Astrocyte (in vitro differentiated cells and primary cell): Measurements from ENCODE around the gene CIITA.

Source experiments
- EZH2 ChIP-seq: IDR thresholded peaks from 2 replicates; pipeline ENCODE4 v1.6.1; 2012; ENCODE audit warnings: mild to moderate bottlenecking, low read length, inconsistent platforms; ENCODE audit not compliant: insufficient read depth
- TF ChIP-seq, protein P1 (sequence below): IDR thresholded peaks from 2 replicates; pipeline ENCODE4 v1.5.1; 2011; ENCODE audit warnings: low read depth, mild to moderate bottlenecking, inconsistent platforms, low read length, moderate library complexity; ENCODE audit not compliant: insufficient read depth

DNA sequence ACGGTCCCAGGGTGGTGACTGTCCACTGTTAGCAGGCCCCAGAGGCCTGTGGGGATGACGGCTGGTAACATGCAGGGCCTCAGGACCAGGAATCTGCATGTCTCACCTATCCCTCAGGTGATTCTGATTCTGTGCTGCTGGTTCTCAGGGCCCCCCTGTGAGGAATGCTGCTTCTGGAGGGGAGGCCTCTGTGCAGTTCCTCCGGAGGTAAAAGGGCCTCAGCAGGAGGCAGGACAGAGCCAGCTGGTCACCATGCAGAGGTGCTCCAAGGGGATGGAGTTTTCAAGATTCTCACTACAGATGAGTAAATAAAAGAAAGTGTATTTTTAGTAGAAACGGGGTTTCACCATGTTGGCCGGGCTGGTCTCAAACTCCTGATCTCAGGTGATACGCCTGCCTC, 101.1 kb downstream of the CIITA start:
- TF ChIP-seq, protein P1, sequence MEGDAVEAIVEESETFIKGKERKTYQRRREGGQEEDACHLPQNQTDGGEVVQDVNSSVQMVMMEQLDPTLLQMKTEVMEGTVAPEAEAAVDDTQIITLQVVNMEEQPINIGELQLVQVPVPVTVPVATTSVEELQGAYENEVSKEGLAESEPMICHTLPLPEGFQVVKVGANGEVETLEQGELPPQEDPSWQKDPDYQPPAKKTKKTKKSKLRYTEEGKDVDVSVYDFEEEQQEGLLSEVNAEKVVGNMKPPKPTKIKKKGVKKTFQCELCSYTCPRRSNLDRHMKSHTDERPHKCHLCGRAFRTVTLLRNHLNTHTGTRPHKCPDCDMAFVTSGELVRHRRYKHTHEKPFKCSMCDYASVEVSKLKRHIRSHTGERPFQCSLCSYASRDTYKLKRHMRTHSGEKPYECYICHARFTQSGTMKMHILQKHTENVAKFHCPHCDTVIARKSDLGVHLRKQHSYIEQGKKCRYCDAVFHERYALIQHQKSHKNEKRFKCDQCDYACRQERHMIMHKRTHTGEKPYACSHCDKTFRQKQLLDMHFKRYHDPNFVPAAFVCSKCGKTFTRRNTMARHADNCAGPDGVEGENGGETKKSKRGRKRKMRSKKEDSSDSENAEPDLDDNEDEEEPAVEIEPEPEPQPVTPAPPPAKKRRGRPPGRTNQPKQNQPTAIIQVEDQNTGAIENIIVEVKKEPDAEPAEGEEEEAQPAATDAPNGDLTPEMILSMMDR = no peak
- TF ChIP-seq EZH2 = no peak
